Measurements from ENCODE around the gene RNF220.

DNA sequence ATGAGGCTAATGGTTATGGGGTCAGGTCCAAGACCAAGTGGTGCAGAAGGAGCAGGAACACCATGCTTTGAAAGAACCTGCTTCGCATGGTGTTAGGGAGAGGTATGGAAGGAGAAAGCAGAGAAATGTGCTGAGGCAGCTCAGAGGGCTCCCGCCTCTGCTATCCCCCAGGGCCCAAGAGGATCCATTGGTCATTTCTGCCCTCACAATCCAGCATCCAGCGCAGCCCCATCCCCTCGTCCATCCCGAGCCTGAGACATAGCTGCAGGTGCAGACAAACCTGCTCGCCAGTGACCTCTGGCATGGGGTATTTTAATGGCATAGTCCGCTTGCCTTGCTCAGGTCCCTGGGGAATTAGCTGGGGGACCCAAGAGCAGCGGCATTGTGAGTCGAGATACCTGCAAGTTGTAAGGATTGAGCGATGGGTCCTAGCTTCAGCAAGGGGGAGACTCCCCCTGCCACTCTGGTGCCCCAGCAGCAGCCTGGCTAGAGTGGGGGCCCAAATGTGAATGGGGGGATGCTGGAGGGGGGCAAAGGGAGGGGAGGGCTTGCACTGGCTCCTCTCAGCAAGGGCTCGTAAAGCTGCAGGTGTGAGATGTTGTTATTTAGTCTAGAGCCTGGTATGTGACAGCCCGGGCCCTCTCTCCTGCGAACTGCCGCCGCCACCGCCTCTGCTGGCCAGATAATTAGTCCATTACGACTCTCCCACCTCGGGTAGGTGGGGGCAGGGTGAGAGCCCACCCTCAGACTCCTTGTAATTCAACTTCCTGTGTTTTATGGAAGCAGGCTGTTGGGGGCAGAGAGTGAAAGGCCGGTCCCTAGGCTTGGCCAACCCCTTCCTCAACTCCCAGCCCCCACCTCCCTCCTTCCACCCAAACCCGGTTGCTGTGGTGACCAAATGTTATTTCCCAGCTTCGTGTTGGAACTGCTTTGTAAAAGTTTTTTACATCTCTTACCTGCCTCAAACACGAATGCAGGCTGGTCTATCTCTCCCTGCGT is 118.8 kb downstream of the RNF220 start:
- TF ChIP-seq FOS (IDR thresholded peaks at IDR 0.05; ENCODE audit: low read depth, low read length) (no peak), CTCF (conservative IDR thresholded peaks at IDR 0.05; ENCODE audit: low read depth, low read length) (no peak), POLR2A (IDR thresholded peaks at IDR 0.05; ENCODE audit: low read depth, low read length) (no peak), USF2 (IDR thresholded peaks at IDR 0.05; ENCODE audit: low read depth, low read length) (no peak), BHLHE40 (IDR thresholded peaks at IDR 0.05; ENCODE audit: low read depth, low read length) (no peak), CEBPB (IDR thresholded peaks at IDR 0.05; ENCODE audit: low read depth, low read length) (no peak)
